Epithelial cell of esophagus (primary cell): ENCODE results near the gene CYB5R3.
"Not testable (repeated sequence)": the region's sequence is repeated elsewhere in the genome, so short reads cannot be mapped to it uniquely, and the experiment has no call there.

ENCODE experiments used
- DNase-seq: peaks from one replicate; pipeline ENCODE4 v3.0.0; 2010; ENCODE audit warnings: low read depth
- H3K4me3 ChIP-seq: 2 replicates; pipeline ENCODE4 v1.5.1; 2011; ENCODE audit warnings: mild to moderate bottlenecking, low read length, control low read depth
- TF ChIP-seq, protein P1 (sequence below): IDR thresholded peaks from 2 replicates; pipeline ENCODE4 v1.5.1; 2011; ENCODE audit warnings: low read depth, mild to moderate bottlenecking, low read length, control low read depth, inconsistent platforms; ENCODE audit not compliant: insufficient read depth; ENCODE audit errors: missing control alignments

CYB5R3 gene

DNA sequence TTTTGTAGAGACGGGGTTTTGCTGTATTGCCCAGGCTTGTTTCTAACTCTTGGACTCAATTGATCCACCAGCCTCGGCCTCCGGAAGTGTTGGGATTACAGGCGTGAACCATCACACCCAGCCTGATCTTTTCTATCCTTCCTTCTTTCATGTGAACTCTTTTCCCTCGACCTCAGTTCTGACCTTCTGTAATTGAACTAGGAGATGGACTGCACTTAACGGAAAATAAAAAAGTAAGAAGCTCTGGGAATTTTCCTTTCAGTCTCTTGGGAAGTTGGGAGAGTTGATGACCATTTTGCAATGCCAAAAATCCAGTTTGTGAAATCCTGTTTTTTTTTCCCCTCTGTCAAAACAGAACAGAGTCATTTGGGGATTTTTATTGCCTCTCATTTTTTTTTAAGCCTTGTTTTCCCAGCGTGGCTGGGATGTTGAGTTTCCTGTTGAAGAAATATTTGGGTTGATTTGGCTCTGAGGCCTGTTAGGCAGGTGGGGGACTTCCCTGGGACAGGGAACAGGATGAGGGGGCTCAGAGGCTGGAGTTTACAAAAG is 26.9 kb upstream of the CYB5R3 start:
- H3K4me3 ChIP-seq: no peak overlapping the region
- TF ChIP-seq, protein P1, sequence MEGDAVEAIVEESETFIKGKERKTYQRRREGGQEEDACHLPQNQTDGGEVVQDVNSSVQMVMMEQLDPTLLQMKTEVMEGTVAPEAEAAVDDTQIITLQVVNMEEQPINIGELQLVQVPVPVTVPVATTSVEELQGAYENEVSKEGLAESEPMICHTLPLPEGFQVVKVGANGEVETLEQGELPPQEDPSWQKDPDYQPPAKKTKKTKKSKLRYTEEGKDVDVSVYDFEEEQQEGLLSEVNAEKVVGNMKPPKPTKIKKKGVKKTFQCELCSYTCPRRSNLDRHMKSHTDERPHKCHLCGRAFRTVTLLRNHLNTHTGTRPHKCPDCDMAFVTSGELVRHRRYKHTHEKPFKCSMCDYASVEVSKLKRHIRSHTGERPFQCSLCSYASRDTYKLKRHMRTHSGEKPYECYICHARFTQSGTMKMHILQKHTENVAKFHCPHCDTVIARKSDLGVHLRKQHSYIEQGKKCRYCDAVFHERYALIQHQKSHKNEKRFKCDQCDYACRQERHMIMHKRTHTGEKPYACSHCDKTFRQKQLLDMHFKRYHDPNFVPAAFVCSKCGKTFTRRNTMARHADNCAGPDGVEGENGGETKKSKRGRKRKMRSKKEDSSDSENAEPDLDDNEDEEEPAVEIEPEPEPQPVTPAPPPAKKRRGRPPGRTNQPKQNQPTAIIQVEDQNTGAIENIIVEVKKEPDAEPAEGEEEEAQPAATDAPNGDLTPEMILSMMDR: no peak
- DNase-seq: no peak

DNA sequence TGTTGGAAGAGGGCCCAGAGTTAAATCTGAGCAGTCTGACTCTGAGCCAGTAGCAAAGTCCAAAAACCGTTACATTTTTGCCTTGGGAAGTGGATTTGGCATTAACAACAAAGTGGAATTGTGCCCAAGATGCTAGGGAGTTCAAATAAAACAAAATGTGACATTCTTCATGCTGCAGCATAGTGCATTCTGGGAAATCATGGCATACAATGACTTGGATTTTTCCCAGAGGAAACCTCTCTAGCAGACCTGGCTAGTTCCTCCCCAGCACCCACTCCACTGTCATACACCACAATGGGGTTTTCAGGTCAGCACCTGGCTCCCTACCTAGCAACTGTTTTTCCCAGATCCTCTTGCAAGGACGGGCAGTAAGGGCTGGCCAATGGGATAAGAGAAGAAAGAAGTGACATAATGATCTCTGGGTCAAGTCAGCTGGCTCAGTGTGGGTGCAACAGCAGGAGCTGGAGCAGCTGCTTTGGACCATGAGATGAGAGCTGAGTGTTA is 24.8 kb upstream of the CYB5R3 start:
- DNase-seq: no peak
- TF ChIP-seq, protein P1: no peak
- H3K4me3 ChIP-seq: no peak overlapping the region

DNA sequence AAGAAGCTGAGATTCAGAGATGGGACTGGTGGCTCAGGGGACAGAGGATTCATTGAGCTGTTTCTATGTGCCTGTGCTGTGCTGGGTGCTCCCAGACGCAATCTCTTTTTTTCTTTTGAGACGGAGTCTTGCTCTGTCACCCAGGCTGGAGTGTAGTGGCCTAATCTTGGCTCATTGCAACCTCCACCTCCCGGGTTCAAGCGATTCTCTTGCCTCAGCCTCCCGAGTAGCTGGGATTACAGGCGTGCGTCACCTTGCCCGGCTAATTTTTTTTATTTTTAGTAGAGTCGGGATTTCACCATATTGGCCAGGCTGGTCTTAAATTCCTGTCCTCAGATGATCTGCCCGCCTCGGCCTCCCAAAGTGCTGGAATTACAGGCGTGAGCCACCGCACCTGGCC is 23.9 kb upstream of the CYB5R3 start:
- H3K4me3 ChIP-seq, DNase-seq: not testable (repeated sequence)

DNA sequence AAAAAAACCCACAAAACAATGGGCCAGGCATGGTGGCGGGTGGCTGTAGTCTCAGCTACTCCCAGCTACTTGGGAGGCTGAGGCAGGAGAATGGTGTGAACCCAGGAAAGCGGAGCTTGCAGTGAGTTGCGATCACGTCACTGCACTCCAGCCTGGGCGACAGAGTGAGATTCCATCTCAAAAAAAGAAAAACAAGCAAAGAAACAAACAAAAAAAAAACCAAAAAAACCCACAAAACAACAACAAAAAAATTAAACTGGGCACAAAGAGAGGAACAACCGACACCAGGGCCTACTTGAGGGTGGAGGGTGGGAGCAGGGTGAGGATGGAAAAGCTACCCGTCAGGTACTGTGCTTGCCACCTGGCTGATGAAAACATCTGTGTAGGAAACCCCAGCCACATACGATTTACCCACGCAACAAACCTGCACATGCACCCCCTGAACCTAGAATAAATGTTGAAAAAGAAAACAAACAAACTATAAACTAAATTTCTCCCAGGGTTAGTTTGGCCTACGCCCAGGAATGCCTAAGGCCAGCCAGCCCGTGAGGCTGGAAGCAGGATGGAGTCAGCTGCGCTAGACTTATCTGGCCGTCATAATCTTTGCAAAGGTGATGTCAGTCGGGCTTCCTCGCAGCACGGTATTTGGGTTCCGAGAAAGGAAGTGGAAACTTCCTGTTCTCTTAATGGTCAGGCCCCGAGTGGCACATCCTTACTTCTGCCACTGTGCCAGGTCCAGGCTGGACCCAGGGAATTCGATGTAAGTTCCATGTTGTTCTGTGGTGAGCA is 21.9 kb upstream of the CYB5R3 start:
- TF ChIP-seq, protein P1: no peak
- no peak for DNase-seq
- H3K4me3 ChIP-seq: no peak overlapping the region

DNA sequence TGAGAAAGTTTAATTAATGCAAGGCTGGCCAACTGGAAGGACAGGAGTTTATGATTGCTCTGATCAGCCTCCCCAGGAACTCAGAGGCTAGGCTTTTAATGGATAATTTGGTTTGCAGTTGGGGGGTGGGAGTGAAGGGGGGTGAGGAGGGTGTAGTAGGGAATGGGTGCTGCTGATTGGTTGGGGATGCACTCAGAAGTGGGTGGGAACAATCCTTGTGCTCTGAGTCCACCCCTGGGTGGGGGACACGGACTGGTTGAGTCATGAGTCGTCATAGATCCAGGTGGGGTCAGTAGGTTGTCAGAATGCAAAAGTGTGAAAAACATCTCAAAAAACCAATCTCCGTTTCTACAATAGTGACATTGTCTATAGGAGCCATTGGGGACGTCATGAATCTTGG is 20.9 kb upstream of the CYB5R3 start:
- TF ChIP-seq, protein P1: no peak
- no peak overlapping the region for H3K4me3 ChIP-seq
- DNase-seq: no peak

DNA sequence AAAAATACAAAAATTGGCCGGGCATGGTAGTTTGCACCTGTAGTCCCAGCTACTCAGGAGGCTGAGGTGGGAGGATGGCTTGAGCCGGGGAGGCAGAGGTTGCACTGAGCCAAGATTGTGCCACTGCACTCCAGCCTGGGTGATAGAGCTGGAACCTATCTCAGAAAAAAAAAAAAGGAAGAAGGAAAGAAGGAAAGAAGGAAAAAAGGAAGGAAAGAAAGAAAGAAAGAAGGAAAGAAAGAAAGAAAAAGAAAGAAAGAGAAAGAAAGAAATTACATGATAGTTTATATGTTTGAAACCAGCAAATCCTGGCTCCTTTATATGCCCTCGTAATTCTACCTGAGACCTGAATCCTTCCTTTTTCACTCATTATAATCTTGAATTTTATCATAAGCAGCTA is 17.2 kb upstream of the CYB5R3 start:
- DNase-seq: not testable (repeated sequence)

DNA sequence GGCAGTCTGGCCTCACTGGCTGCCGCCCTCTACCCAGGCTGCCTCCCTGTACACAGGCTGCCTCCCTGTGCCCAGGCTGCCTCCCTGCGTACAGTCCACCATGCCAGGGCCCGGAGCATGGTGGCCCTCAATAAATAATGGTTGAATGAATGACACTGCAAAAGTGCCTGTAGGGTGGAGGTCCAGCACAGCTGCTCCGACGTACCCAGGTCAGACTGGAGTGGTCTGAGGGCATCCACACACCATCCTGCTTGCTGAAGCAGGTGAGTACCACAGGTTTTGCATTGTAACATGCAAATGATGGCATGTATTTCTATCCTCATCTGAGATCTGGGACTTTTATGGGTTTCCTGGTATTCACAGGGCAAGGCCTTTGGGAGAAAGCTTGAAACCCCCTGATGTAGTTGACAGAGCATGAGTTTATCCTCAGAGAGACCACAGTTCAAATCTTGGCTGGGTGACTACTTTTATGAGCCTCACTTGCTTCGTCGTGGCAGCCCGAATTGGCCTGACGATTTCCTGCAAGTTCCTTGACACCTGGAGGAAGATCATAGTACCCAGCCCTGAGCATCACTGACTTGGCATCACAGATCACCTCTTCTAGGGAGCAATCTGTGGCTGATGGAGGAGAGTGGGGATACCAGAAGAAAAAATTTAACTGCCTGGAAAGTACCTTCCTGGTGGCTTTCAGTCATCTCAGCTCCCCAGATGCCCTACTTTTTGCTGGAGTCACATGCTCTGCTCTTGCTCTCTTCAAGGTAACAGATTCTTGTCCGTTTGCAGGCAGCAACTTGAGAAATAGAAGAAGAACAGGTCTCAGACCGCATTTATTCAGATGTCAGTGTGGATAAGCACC is 16.0 kb upstream of the CYB5R3 start:
- TF ChIP-seq, protein P1: no peak
- no peak for DNase-seq
- H3K4me3 ChIP-seq: no peak overlapping the region

More for the DNA sequence above, 17.2 kb upstream of the CYB5R3 start:
- H3K4me3 ChIP-seq: not testable (repeated sequence)
